GM19328 (cell line): ENCODE data around the gene TMEM131L.
"Not testable (repeated sequence)": the region's sequence is repeated elsewhere in the genome, so short reads cannot be mapped to it uniquely, and the experiment has no call there.

Source experiments
- ATAC-seq: cut with Tn5 transposase; IDR thresholded peaks from one replicate; pipeline ENCODE4 v1.9.1; 2021; ENCODE audit warnings: mild to moderate bottlenecking, moderate library complexity; ENCODE audit not compliant: unreplicated experiment

Gene TMEM131L

GRCh38 chr4:153501578-153501977 is 35.4 kb downstream of the TMEM131L start:
- no peak for ATAC-seq

- ATAC-seq, result no peak
Measured at GRCh38 chr4:153502584-153502983, 36.4 kb downstream of the TMEM131L start.

- no peak for ATAC-seq
Measured at GRCh38 chr4:153506341-153507309, 40.5 kb downstream of the TMEM131L start.

GRCh38 chr4:153507310-153508073 is 41.3 kb downstream of the TMEM131L start:
- no peak for ATAC-seq

GRCh38 chr4:153509212-153509611 is 43.1 kb downstream of the TMEM131L start:
- not testable (repeated sequence) for ATAC-seq

- no peak for ATAC-seq
Measured at GRCh38 chr4:153509724-153510123, 43.6 kb downstream of the TMEM131L start.

GRCh38 chr4:153510252-153511001 is 44.3 kb downstream of the TMEM131L start:
- ATAC-seq, result no peak

- ATAC-seq, result no peak
Measured at GRCh38 chr4:153511104-153511503, 44.9 kb downstream of the TMEM131L start.

- no peak for ATAC-seq
Measured at GRCh38 chr4:153512162-153512852, 46.1 kb downstream of the TMEM131L start.

- ATAC-seq, result no peak
Measured at GRCh38 chr4:153512952-153513500, 46.9 kb downstream of the TMEM131L start.

- no peak for ATAC-seq
Measured at GRCh38 chr4:153513596-153513995, 47.4 kb downstream of the TMEM131L start.

- ATAC-seq, result no peak
Measured at GRCh38 chr4:153514001-153514526, 47.9 kb downstream of the TMEM131L start.

GRCh38 chr4:153514688-153515426 is 48.7 kb downstream of the TMEM131L start:
- no peak for ATAC-seq

- no peak for ATAC-seq
Measured at GRCh38 chr4:153517159-153517558, 51.0 kb downstream of the TMEM131L start.

GRCh38 chr4:153518001-153518400 is 51.8 kb downstream of the TMEM131L start:
- ATAC-seq, result no peak

GRCh38 chr4:153518637-153519389 is 52.7 kb downstream of the TMEM131L start:
- ATAC-seq, result no peak

GRCh38 chr4:153519687-153520086 is 53.5 kb downstream of the TMEM131L start:
- no peak for ATAC-seq

- no peak for ATAC-seq
Measured at GRCh38 chr4:153520227-153520626, 54.1 kb downstream of the TMEM131L start.
